Stomach (tissue), 9 donors: Measurements from ENCODE around the gene CLRN1. TPM values are rescaled to one million over a fixed set of nuclear protein-coding genes. Genes with fewer than 3 reads are reported as not detected.

Source experiments
- DNase-seq, 2 donors: peaks; one replicate each; pipeline versions ENCODE4 v3.0.0 to v3.0.0-alpha.2; 2013 to 2019
- H3K27ac ChIP-seq, 5 donors: fragments of 200-600 bp in 4 of 5; sonication (generic) in 4 of 5; one replicate each; pipeline ENCODE4 v1.5.1; 2013 to 2019; ENCODE audit warnings: mild to moderate bottlenecking in 1 of 5, moderate library complexity in 1 of 5
- H3K27me3 ChIP-seq, 3 donors: fragments of 200-600 bp; sonication (generic); one replicate each; pipeline ENCODE4 v1.5.1; 2017 to 2019; ENCODE audit warnings: mixed run types in 1 of 3
- H3K36me3 ChIP-seq, 4 donors: fragments of 200-600 bp; sonication (generic); 1 replicate in 3 of 4; 2 replicates in 1 of 4; pipeline ENCODE4 v1.5.1; 2016 to 2019
- H3K4me1 ChIP-seq, 4 donors: fragments of 200-600 bp; sonication (generic); one replicate each; pipeline ENCODE4 v1.5.1; 2016 to 2019
- H3K4me3 ChIP-seq, 4 donors: fragments of 200-600 bp; sonication (generic) in 3 of 4; one replicate each; pipeline ENCODE4 v1.5.1; 2016 to 2019; ENCODE audit warnings: mild to moderate bottlenecking in 1 of 4
- H3K9me3 ChIP-seq, 4 donors: fragments of 200-600 bp; sonication (generic); one replicate each; pipeline ENCODE4 v1.5.1; 2016 to 2019
- CTCF ChIP-seq, 7 experiments: fragments of 450-650 bp in 4 of 7; fragments of 200-600 bp in 3 of 7; sonication (generic) in 3 of 7; IDR thresholded peaks; one replicate each; pipeline ENCODE4 v1.5.1; 2016 to 2019; ENCODE audit warnings: antibody characterized with exemption in 7 of 7, control low read depth in 2 of 7, mild to moderate bottlenecking in 1 of 7
- EP300 ChIP-seq: sonication (generic); formaldehyde crosslinking; IDR thresholded peaks from one replicate; pipeline ENCODE4 v1.6.1; 2017; ENCODE audit warnings: antibody characterized with exemption
- POLR2A ChIP-seq, 4 donors: fragments of 450-650 bp; IDR thresholded peaks; one replicate each; pipeline ENCODE4 v1.6.1; 2016; ENCODE audit warnings: antibody characterized with exemption in 4 of 4, control low read depth in 2 of 4, mild to moderate bottlenecking in 1 of 4, moderate library complexity in 1 of 4
- POLR2AphosphoS5 ChIP-seq, 3 donors: sonication (generic); formaldehyde crosslinking; IDR thresholded peaks; one replicate each; pipeline ENCODE4 v1.6.1; 2016; ENCODE audit warnings: antibody characterized with exemption in 3 of 3
- WGBS, 5 donors: extraction: QIAGEN DNeasy Blood & Tissue Kit in 3 of 5; methylation state at CpG; one replicate each; pipeline versions ENCODE4 v1.1.5 to v1.1.7; 2013 to 2018; 5-methylcytosine and 5-hydroxymethylcytosine counted together
- intact Hi-C: fragments of 100-400 bp; cut with DNase I; formaldehyde crosslinking; loops from one replicate; pipeline ENCODE4 v1.15.1; 2023; ENCODE audit warnings: low total_unique reads
- polyA plus RNA-seq, 3 donors: library from polyadenylated mRNA; stranded (reverse); fragments of 200-250 nt; gene quantifications; one replicate each; pipeline ENCODE4 v1.2.3, GENCODE V29; 2013
- total RNA-seq, 5 donors: library from RNA; depleted of rRNA; stranded (reverse); fragments of >200 nt; gene quantifications; one replicate each; pipeline versions ENCODE4 v1.1.0 to v1.2.3, GENCODE V29; 2014 to 2016
- donor health status: healthy with polysubstance abuse.
- donor health status: Bipolar disorder and iron deficiency.
- donor health status: healthy.

CLRN1 gene
- total and polyA plus RNA-seq, 8 donors = not detected

DNA sequence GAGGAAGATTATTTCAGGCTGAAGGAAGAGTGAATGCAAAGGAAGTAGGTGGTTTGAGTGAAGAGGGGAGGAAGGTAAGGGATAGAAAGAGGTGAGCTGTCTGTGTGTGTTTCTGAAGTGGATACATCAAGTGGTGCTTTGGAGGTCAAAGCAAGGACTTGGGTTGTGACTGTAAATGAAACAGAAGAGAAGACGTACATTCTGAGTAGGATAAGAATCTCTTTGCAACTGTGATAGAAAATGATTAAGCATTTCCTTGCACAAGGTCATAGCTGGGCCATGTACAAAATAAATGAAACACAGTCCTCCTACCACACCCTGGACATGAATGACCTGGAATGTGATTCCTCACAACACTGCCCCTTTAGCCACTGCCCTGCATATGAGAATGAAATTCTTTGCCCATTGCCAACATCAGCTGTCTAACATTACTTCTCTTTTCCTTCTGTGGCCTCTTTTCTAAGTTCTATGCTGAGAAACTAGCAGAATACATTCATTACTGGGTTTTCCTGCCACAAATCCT lies 39.0 kb downstream of the CLRN1 start:
- TF ChIP-seq POLR2A (IDR thresholded peaks at IDR 0.05) (no peak), CTCF (IDR thresholded peaks at IDR 0.05) (no peak), POLR2AphosphoS5 (IDR thresholded peaks at IDR 0.05) (no peak), EP300 (no peak)
- H3K36me3 ChIP-seq = no peaks in the 10 kb centered on the region
- DNase-seq = no peak
- intact Hi-C loops = loop anchor here (10.0 kb wide), 1 partner anchor 191 kb away; no protein-coding TSS in a partner anchor
- H3K27me3 ChIP-seq = peaks cover 0 to 8% (median 0%) of the 10 kb centered on the region in 3 donors
- no peaks in the 10 kb centered on the region for H3K4me1 ChIP-seq
- H3K27ac ChIP-seq = no peak overlapping the region
- no peak overlapping the region for H3K4me3 ChIP-seq
- H3K9me3 ChIP-seq = no peaks in the 10 kb centered on the region
- 4 to 30% (median 24%) methylated on average over 1 of the region's 1 CpG for WGBS, 5 donors

GRCh38 chr3:150931745-150932144 lies 40.8 kb downstream of the CLRN1 start:
- no peaks in the 10 kb centered on the region for H3K9me3 ChIP-seq
- intact Hi-C loops = loop anchor here (10.0 kb wide), 1 partner anchor 193 kb away; no protein-coding TSS in a partner anchor
- no peaks in the 10 kb centered on the region for H3K4me1 ChIP-seq
- no peak overlapping the region for H3K4me3 ChIP-seq
- H3K27ac ChIP-seq = no peak overlapping the region
- H3K27me3 ChIP-seq = peaks cover 0 to 8% (median 0%) of the 10 kb centered on the region in 3 donors
- no peak for TF ChIP-seq EP300
- TF ChIP-seq POLR2AphosphoS5 (IDR thresholded peaks at IDR 0.05) = no peak
- no peak for TF ChIP-seq POLR2A (IDR thresholded peaks at IDR 0.05)
- no peak for TF ChIP-seq CTCF (IDR thresholded peaks at IDR 0.05)
- no peaks in the 10 kb centered on the region for H3K36me3 ChIP-seq
- 57 to 96% (median 72%) methylated on average over 1 of the region's 1 CpG for WGBS, 5 donors
- DNase-seq = no peak

DNA sequence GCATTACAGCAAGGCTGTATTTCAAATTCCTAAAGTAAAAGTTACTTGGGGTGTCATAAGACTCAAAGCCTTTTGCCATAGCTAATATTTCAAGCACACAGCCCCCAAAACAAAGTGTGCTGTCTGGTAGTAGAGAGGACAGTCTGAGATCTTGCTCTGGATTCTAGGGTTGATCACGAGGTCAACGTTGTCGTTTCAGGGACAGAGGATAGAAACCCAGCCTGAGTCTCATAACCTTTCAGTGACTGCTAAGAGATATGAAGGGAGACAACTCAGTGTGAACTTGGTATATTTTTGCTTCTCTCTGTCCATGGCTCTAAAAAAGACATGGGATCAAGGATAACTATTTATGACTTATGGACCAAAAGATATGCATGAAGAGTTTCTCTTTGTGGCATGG lies 41.7 kb downstream of the CLRN1 start:
- H3K4me3 ChIP-seq = no peak overlapping the region
- peaks cover 0 to 8% (median 0%) of the 10 kb centered on the region in 3 donors for H3K27me3 ChIP-seq
- no peak for DNase-seq
- intact Hi-C loops = loop anchor here (10.0 kb wide), 1 partner anchor 194 kb away; no protein-coding TSS in a partner anchor
- no peak overlapping the region for H3K27ac ChIP-seq
- peaks cover 0 to 2% (median 0%) of the 10 kb centered on the region in 4 donors for H3K4me1 ChIP-seq
- 56 to 77% (median 68%) methylated on average over 3 of the region's 3 CpGs for WGBS, 5 donors
- TF ChIP-seq CTCF (IDR thresholded peaks at IDR 0.05) = no peak
- TF ChIP-seq POLR2AphosphoS5 (IDR thresholded peaks at IDR 0.05) = no peak
- TF ChIP-seq POLR2A (IDR thresholded peaks at IDR 0.05) = no peak
- TF ChIP-seq EP300 = no peak
- no peaks in the 10 kb centered on the region for H3K9me3 ChIP-seq
- no peaks in the 10 kb centered on the region for H3K36me3 ChIP-seq

DNA sequence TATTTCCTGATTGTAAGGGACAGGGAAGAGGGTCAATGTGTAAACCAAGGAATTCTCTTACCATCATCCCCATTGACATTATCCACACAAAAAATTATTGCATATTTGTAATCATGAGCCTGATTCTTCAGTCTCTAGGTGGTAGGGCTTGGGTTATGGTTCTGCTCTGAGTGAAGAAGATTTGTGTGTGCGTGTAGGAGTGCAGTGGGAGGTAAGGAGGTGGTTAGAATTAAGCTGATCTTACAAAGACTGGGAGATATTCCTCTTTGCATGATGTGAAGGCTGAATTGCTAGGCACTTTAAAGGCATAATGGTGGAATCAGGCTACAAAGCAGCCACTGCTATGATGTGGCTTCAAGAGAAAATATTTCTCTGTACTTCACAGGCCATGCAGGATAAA lies 44.3 kb downstream of the CLRN1 start:
- H3K27ac ChIP-seq = no peak overlapping the region
- no peaks in the 10 kb centered on the region for H3K36me3 ChIP-seq
- TF ChIP-seq POLR2AphosphoS5 (IDR thresholded peaks at IDR 0.05) = no peak
- no peak for TF ChIP-seq CTCF (IDR thresholded peaks at IDR 0.05)
- TF ChIP-seq POLR2A (IDR thresholded peaks at IDR 0.05) = no peak
- TF ChIP-seq EP300 = no peak
- intact Hi-C loops = loop anchor here (5.0 kb wide), 1 partner anchor 214 kb away; no protein-coding TSS in a partner anchor
- DNase-seq = no peak
- H3K4me3 ChIP-seq = no peak overlapping the region
- 94 to 100% (median 96%) methylated on average over 1 of the region's 1 CpG for WGBS, 5 donors
- H3K4me1 ChIP-seq = peaks cover 0 to 5% (median 0%) of the 10 kb centered on the region in 4 donors
- H3K9me3 ChIP-seq = no peaks in the 10 kb centered on the region
- H3K27me3 ChIP-seq = peaks cover 0 to 8% (median 0%) of the 10 kb centered on the region in 3 donors
